Spinal cord (tissue), 10 donors: ENCODE results near the gene ZSWIM3. TPM values are rescaled to one million over a fixed set of nuclear protein-coding genes. Genes with fewer than 3 reads are reported as not detected.

Experiments used
- DNase-seq, 6 donors: peaks; one replicate each; pipeline versions ENCODE4 v3.0.0 to v3.0.0-alpha.2; 2013 to 2015; ENCODE audit warnings: low spot score in 6 of 6, low read depth in 4 of 6
- H3K27ac ChIP-seq: one replicate; pipeline ENCODE4 v1.5.1; 2013; ENCODE audit warnings: low read depth, low read length, control low read depth
- H3K27me3 ChIP-seq: one replicate; pipeline ENCODE4 v1.6.1; 2013; ENCODE audit warnings: low read length; ENCODE audit not compliant: control insufficient read depth, insufficient read depth
- H3K36me3 ChIP-seq: one replicate; pipeline ENCODE4 v1.6.1; 2013; ENCODE audit warnings: low read length; ENCODE audit not compliant: control insufficient read depth, insufficient read depth
- H3K4me1 ChIP-seq: one replicate; pipeline ENCODE4 v1.6.1; 2013; ENCODE audit warnings: low read length; ENCODE audit not compliant: control insufficient read depth, insufficient read depth
- H3K4me3 ChIP-seq: one replicate; pipeline ENCODE4 v1.5.1; 2013; ENCODE audit warnings: low read depth, low read length, control low read depth
- H3K9me3 ChIP-seq: one replicate; pipeline ENCODE4 v1.6.1; 2013; ENCODE audit warnings: low read length; ENCODE audit not compliant: control insufficient read depth, insufficient read depth
- WGBS: methylation state at CpG from one replicate; pipeline ENCODE4 v1.1.5; 2013; ENCODE audit warnings: missing lambda C conversion rate; ENCODE audit not compliant: insufficient coverage; 5-methylcytosine and 5-hydroxymethylcytosine counted together
- polyA plus RNA-seq, 2 donors: library from polyadenylated mRNA; unstranded; fragments of 120-200 nt; gene quantifications; one replicate each; pipeline ENCODE4 v1.2.1, GENCODE V29; 2013; ENCODE audit not compliant: insufficient read length in 2 of 2
- total RNA-seq, 2 donors: library from RNA; depleted of rRNA in 1 of 2; stranded (reverse); fragments of 120-200 nt in 1 of 2; fragments of >200 nt in 1 of 2; gene quantifications; one replicate each; pipeline versions ENCODE4 v1.2.3 to v1.2.4, GENCODE V29; 2013 to 2014
- donor health status: healthy.

Gene ZSWIM3
- total and polyA plus RNA-seq, 4 donors = 6.1 to 9.3 (median 8.0) TPM

- Histone ChIP-seq H3K9me3 (no peaks in the 10 kb centered on the region), H3K4me1 (peaks cover 3% of the 10 kb centered on the region), H3K36me3 (peaks cover 58% of the 10 kb centered on the region), H3K27ac (no peak overlapping the region), H3K4me3 (no peak overlapping the region), H3K27me3 (no peaks in the 10 kb centered on the region)
- 81% methylated on average over 5 of the region's 10 CpGs for WGBS
- no peak for DNase-seq
Observed at GRCh38 chr20:45841407-45842129, 15.8 kb upstream of the ZSWIM3 start.

- Histone ChIP-seq H3K4me1 (no peaks in the 10 kb centered on the region), H3K9me3 (no peaks in the 10 kb centered on the region), H3K27ac (no peak overlapping the region), H3K4me3 (no peak overlapping the region), H3K36me3 (peaks cover 62% of the 10 kb centered on the region), H3K27me3 (no peaks in the 10 kb centered on the region)
- WGBS = 62% methylated on average over 2 of the region's 5 CpGs
- DNase-seq = no peak
Observed at GRCh38 chr20:45842169-45842812, 15.1 kb upstream of the ZSWIM3 start.

DNA sequence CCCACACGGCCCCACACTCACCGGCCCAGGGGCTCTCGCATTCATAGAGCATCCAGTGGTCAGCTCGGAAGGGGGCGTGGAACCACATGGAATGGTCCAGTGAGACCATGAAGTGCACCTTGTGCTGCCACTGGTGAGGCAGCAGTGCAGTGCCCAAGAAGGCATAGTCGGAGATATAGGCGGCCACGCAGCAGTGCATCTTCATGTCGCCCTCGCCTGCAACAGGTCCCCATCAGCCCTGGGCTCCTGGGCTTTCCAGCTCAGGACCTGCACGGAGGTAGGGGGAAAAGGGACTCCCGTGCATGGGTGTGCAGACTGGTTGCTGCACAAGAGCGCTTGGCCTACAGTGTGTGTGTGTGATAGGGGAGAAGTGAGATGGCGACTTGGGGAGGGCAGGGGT is 13.9 kb upstream of the ZSWIM3 start:
- Histone ChIP-seq H3K36me3 (peaks cover 69% of the 10 kb centered on the region), H3K27me3 (no peaks in the 10 kb centered on the region), H3K4me1 (no peaks in the 10 kb centered on the region), H3K4me3 (no peak overlapping the region), H3K9me3 (no peaks in the 10 kb centered on the region), H3K27ac (no peak overlapping the region)
- no peak for DNase-seq
- WGBS = 93% methylated on average over 10 of the region's 14 CpGs

- DNase-seq = no peak
- no peaks in the 10 kb centered on the region for H3K27me3 ChIP-seq
- peaks cover 73% of the 10 kb centered on the region for H3K36me3 ChIP-seq
- no peaks in the 10 kb centered on the region for H3K9me3 ChIP-seq
- no peak overlapping the region for H3K4me3 ChIP-seq
- no peak overlapping the region for H3K27ac ChIP-seq
- H3K4me1 ChIP-seq = no peaks in the 10 kb centered on the region
Observed at GRCh38 chr20:45845452-45845851, 12.0 kb upstream of the ZSWIM3 start.

- WGBS = 95% methylated on average over 8 of the region's 8 CpGs
- no peak for DNase-seq
- H3K9me3 ChIP-seq = no peaks in the 10 kb centered on the region
- no peaks in the 10 kb centered on the region for H3K27me3 ChIP-seq
- H3K27ac ChIP-seq = no peak overlapping the region
- H3K4me3 ChIP-seq = no peak overlapping the region
- peaks cover 62% of the 10 kb centered on the region for H3K36me3 ChIP-seq
- H3K4me1 ChIP-seq = no peaks in the 10 kb centered on the region
Observed at GRCh38 chr20:45848421-45848820, 9.0 kb upstream of the ZSWIM3 start.

DNA sequence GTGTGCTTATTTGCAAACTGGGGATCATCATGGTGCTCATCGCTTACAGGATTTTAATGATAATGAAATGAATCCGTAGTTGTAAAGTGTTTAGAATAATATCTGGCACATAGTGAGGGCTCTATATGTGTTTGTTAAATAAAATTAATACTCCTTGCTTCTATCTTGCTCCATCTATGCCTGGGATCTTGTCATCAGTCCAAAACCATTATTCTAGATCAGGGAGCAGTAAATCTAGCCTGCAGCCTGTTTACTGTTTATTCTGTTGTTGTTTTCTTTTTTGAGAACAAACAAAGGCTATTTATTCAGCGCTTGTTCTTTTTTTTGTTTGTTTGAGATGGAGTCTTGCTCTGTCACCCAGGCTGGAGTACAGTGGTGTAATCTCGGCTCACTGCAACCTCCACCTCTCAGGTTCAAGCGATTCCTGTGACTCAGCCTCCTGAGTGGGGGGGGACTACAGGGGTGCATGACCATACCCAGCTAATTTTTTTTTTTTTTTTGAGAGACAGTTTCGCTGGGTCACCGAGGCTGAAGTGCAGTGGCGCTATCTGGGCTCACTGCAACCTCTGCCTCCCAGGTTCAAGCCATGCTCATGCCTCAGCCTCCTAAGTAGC is 8.3 kb upstream of the ZSWIM3 start:
- no peaks in the 10 kb centered on the region for H3K27me3 ChIP-seq
- 76% methylated on average over 3 of the region's 8 CpGs for WGBS
- peaks cover 59% of the 10 kb centered on the region for H3K36me3 ChIP-seq
- H3K4me3 ChIP-seq = no peak overlapping the region
- H3K9me3 ChIP-seq = no peaks in the 10 kb centered on the region
- no peaks in the 10 kb centered on the region for H3K4me1 ChIP-seq
- H3K27ac ChIP-seq = no peak overlapping the region
- DNase-seq = no peak

GRCh38 chr20:45850238-45850637 is 7.2 kb upstream of the ZSWIM3 start:
- DNase-seq = no peak
- 100% methylated on average over 2 of the region's 2 CpGs for WGBS
- Histone ChIP-seq H3K36me3 (peaks cover 63% of the 10 kb centered on the region), H3K27me3 (no peaks in the 10 kb centered on the region), H3K4me3 (no peak overlapping the region), H3K9me3 (no peaks in the 10 kb centered on the region), H3K27ac (no peak overlapping the region), H3K4me1 (peaks cover 7% of the 10 kb centered on the region)

GRCh38 chr20:45850926-45851325 is 6.5 kb upstream of the ZSWIM3 start:
- Histone ChIP-seq H3K4me1 (peaks cover 13% of the 10 kb centered on the region), H3K9me3 (no peaks in the 10 kb centered on the region), H3K27ac (no peak overlapping the region), H3K4me3 (no peak overlapping the region), H3K27me3 (no peaks in the 10 kb centered on the region), H3K36me3 (peaks cover 56% of the 10 kb centered on the region)
- no peak for DNase-seq
- no CpG with 5 or more reads among the region's 1 CpG for WGBS

DNA sequence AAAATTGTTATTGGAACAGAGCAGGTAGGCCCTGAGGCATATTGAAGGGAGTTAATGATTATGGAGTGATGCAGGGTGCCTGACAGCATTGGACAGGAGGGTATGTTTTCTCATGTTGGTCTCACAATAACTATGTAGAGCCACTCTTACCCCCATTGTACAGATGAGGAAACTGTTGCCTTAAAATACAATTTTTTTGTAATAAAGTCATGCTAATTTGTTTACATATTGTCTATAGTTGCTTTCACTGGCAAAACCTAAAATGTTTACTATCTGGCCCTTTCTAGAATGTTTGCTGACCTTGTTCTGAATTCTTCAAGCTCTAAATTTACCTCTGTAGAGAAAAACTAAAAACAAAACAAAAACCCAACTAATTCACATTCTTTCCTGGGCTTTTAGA is 5.9 kb upstream of the ZSWIM3 start:
- peaks cover 19% of the 10 kb centered on the region for H3K4me1 ChIP-seq
- H3K9me3 ChIP-seq = no peaks in the 10 kb centered on the region
- no peak overlapping the region for H3K4me3 ChIP-seq
- no peaks in the 10 kb centered on the region for H3K27me3 ChIP-seq
- H3K27ac ChIP-seq = no peak overlapping the region
- H3K36me3 ChIP-seq = peaks cover 53% of the 10 kb centered on the region
- no peak for DNase-seq

DNA sequence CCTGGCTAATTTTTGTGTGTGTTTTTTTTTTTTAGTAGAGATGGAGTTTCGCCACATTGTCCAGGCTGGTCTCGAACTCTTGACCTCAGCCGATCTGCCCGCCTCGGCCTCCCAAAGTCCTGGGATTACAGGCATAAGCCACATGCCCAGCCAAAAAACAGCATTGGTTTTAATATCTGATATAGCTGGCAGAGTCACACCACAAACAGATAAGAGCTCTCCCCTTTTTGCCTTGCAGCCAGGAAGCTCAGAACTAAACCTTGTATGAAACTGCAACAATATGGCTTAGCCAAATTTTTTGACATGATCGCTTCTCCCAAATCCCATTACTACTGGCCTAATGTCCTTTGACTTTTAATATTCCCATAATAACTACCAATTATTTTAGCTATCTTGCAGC is 5.1 kb upstream of the ZSWIM3 start:
- Histone ChIP-seq H3K4me1 (peaks cover 24% of the 10 kb centered on the region), H3K27ac (no peak overlapping the region), H3K4me3 (no peak overlapping the region), H3K36me3 (peaks cover 47% of the 10 kb centered on the region), H3K9me3 (no peaks in the 10 kb centered on the region), H3K27me3 (no peaks in the 10 kb centered on the region)
- no peak for DNase-seq
- 100% methylated on average over 4 of the region's 6 CpGs for WGBS
